Right atrium auricular region (tissue), 2 donors: ENCODE measurements around the gene PSMF1. TPM values are rescaled to one million over a fixed set of nuclear protein-coding genes. Genes with fewer than 3 reads are reported as not detected.
A peak's percentile ranks its signal among the peaks of the same experiment; 100 is the strongest.

Experiments
- DNase-seq: peaks from one replicate; pipeline ENCODE4 v3.0.0-alpha.2; 2019; ENCODE audit warnings: low spot score
- H3K27ac ChIP-seq, 2 donors: fragments of 200-600 bp; sonication (generic); 1 replicate in 1 of 2; 2 replicates in 1 of 2; pipeline ENCODE4 v1.5.1; 2016 to 2019
- H3K27me3 ChIP-seq, 2 donors: fragments of 200-600 bp; sonication (generic); one replicate each; pipeline versions ENCODE4 v1.5.1 to v1.6.0; 2017 to 2019
- H3K36me3 ChIP-seq: fragments of 200-600 bp; sonication (generic); one replicate; pipeline ENCODE4 v1.5.1; 2016
- H3K4me1 ChIP-seq, 2 donors: fragments of 200-600 bp; sonication (generic); one replicate each; pipeline versions ENCODE4 v1.5.1 to v1.6.0; 2017 to 2019
- H3K4me3 ChIP-seq, 2 donors: fragments of 200-600 bp; sonication (generic); 1 replicate in 1 of 2; 2 replicates in 1 of 2; pipeline ENCODE4 v1.5.1; 2017 to 2019; ENCODE audit warnings: mild to moderate bottlenecking in 1 of 2, moderate library complexity in 1 of 2
- H3K9me3 ChIP-seq, 2 donors: fragments of 200-600 bp; sonication (generic); one replicate each; pipeline ENCODE4 v1.5.1; 2019
- total RNA-seq, 2 donors: library from RNA; depleted of rRNA; stranded (reverse); fragments of >200 nt; gene quantifications; one replicate each; pipeline ENCODE4 v1.1.0, GENCODE V29; 2016
- TF ChIP-seq, protein P1 (sequence below), 2 donors: fragments of 200-600 bp; sonication (generic); IDR thresholded peaks; one replicate each; pipeline ENCODE4 v1.5.1; 2019; ENCODE audit warnings: antibody characterized with exemption in 2 of 2

The PSMF1 gene
- total RNA-seq, 2 donors from 2014 or later = 88.6 to 116 TPM

DNA sequence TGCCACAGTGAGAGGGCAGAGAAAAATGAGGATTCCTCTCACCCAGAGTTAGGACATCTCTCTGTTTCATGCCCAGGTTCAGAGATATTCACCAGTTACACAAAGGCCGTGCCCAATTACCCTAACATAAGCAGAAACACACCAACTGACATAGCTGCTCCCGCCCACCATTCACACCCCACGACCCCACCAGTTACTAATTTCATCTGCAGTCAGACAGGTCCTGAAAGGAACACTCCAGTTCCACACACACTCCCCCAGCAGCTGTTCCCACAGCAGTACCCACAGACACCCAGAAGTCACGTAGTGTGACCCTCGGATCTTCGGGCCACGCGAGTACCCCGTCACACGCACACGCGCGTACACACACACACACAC, 65.8 kb downstream of the PSMF1 start:
- DNase-seq = no peak
- TF ChIP-seq, protein P1, sequence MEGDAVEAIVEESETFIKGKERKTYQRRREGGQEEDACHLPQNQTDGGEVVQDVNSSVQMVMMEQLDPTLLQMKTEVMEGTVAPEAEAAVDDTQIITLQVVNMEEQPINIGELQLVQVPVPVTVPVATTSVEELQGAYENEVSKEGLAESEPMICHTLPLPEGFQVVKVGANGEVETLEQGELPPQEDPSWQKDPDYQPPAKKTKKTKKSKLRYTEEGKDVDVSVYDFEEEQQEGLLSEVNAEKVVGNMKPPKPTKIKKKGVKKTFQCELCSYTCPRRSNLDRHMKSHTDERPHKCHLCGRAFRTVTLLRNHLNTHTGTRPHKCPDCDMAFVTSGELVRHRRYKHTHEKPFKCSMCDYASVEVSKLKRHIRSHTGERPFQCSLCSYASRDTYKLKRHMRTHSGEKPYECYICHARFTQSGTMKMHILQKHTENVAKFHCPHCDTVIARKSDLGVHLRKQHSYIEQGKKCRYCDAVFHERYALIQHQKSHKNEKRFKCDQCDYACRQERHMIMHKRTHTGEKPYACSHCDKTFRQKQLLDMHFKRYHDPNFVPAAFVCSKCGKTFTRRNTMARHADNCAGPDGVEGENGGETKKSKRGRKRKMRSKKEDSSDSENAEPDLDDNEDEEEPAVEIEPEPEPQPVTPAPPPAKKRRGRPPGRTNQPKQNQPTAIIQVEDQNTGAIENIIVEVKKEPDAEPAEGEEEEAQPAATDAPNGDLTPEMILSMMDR (IDR thresholded peaks at IDR 0.05) = no peak
- H3K4me1 ChIP-seq = peaks cover 0 to 37% of the 10 kb centered on the region in 2 donors
- peak overlapping the region; percentile 52 to 67 for H3K4me3 ChIP-seq
- no peaks in the 10 kb centered on the region for H3K36me3 ChIP-seq
- no peaks in the 10 kb centered on the region for H3K27me3 ChIP-seq
- H3K27ac ChIP-seq = no peak overlapping the region
- no peaks in the 10 kb centered on the region for H3K9me3 ChIP-seq

DNA sequence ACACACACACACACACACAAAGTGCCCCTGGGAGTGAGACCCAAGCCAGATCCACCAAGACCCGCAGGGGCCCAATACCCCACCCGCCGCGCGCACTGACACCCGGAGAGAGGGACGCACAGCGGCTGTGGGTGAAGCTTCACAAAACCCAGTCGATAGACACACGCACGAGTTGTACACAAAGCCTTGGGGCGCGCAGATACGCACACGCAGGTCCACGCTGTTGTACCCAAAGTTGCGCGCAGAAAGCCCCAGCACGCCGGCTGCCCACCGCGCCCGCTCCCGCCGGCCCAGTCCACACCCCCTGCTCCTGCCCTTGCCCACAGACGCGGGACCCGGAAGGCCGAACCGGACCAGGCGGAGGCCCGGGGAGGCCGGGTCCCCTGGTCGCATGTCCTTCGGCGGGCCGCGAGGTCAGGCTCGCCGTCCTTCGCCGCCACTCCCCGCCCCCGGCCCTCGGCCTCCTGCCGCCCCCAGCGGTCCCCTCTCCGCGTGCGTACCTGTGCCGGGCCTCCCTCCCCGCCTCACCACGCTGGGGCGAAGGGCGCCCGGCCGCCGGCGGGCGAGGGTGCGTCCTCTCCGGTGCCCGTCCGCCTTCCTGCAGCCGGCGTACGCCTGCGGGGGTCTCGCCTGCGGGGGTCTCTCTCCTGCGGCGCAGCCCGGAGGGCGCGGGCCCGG, 66.4 kb downstream of the PSMF1 start, which contains the start of gene TMEM74B:
TSS of gene TMEM74B (minus strand) at position 344 of the 678 bp plus-strand sequence. CDS start 1,180 bp downstream, outside the sequence.
- Histone ChIP-seq H3K4me1 (peaks cover 0 to 37% of the 10 kb centered on the region in 2 donors), H3K27me3 (no peaks in the 10 kb centered on the region), H3K36me3 (no peaks in the 10 kb centered on the region), H3K4me3 (peak within 1 kb of the TSS; percentile 52 to 67), H3K27ac (peak within 1 kb of the TSS; percentile 35 to 60), H3K9me3 (no peaks in the 10 kb centered on the region)
- TF ChIP-seq, protein P1 (IDR thresholded peaks at IDR 0.05) = no peak
- no peak for DNase-seq

DNA sequence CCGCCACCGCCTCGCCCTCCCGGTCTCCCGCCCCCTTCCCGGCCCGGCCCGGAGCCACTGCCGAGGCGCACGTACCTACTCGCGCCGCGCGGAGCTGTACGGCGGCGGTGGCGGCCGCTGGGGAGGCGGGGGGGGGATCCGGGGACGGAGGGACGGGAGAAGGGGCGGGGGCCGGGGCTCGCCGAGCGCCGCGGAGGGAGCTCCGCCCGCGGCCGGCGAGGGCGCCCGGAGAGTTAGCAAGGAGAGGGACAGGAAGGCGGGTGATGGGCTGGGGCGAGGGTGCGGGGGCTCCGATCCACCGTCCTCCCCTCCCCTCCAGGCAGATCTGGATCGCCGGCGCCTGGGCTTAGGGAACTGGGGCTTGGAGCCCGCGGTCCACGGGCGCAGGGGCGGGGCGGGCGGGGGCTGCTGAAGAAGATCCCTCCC, 66.9 kb downstream of the PSMF1 start:
- H3K36me3 ChIP-seq = no peaks in the 10 kb centered on the region
- DNase-seq = no peak
- no peaks in the 10 kb centered on the region for H3K27me3 ChIP-seq
- peak overlapping the region; percentile 52 to 67 for H3K4me3 ChIP-seq
- TF ChIP-seq, protein P1 (IDR thresholded peaks at IDR 0.05) = no peak
- peak overlapping the region; percentile 35 to 60 for H3K27ac ChIP-seq
- peaks cover 0 to 37% of the 10 kb centered on the region in 2 donors for H3K4me1 ChIP-seq
- no peaks in the 10 kb centered on the region for H3K9me3 ChIP-seq

DNA sequence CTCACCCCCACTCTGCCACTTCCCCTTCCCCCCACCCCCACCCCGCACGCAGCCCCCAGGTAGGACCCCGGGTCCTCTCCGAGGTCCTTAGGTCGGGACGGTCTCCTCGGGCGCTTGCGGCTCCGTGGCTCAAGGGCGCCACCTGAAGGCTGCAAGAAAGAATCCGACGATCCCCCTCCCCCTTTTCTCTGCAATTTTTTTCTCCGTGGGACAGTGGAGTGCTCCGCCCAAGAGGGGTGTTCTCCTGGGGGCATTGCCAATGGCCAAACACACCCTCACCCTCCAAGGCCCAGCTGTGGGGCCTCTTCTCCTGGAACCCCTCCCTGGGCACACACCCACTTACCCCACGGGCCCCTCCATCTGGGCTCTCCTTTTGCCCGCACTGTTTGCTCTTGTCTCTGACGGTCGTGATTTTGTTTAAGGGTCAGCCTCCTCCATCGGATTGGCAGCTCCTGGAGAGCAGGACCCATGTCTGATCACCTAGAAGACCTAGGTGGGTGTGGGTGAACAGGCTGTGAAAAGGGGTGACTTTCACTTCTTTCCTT, 67.5 kb downstream of the PSMF1 start:
- Histone ChIP-seq H3K9me3 (no peaks in the 10 kb centered on the region), H3K36me3 (no peaks in the 10 kb centered on the region), H3K4me3 (peak overlapping the region; percentile 52 to 67), H3K27ac (peak overlapping the region; percentile 35 to 60), H3K27me3 (no peaks in the 10 kb centered on the region), H3K4me1 (peaks cover 0 to 42% of the 10 kb centered on the region in 2 donors)
- no peak for DNase-seq
- TF ChIP-seq, protein P1 (IDR thresholded peaks at IDR 0.05) = peak; percentile 60 to 75

DNA sequence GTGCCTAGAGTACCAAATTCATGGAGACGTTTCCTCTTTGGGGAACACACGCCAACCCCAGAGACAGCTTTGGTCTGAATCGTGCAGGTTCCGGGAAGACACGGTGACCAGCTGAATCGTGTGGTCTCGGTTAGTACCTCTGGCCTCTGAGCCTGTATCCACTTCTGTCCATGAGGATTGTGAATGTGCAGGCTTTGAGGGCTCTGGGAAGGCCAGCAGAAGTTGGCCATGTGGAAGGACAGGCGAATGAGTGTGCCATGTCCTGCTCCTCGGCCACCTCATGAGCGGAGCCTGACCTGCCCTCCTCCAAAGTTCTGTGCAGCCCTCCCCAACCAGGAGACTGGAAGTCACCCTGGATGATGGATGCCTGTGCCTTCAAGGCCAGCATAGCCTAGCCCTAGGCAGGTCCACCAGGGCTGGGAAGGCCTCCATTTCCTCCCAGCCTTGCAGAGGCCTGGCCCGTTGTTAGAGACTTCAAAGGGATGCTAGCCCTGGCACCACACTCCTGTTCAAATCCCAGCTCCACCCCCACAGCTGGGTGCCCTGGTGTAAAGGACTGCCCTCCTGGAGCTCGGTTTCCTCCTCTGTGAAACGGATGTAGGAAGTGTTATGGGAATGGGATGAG, 68.1 kb downstream of the PSMF1 start:
- no peak for DNase-seq
- Histone ChIP-seq H3K27ac (no peak overlapping the region), H3K27me3 (no peaks in the 10 kb centered on the region), H3K36me3 (no peaks in the 10 kb centered on the region), H3K9me3 (no peaks in the 10 kb centered on the region), H3K4me1 (peaks cover 0 to 43% of the 10 kb centered on the region in 2 donors), H3K4me3 (no peak overlapping the region)
- TF ChIP-seq, protein P1 (IDR thresholded peaks at IDR 0.05) = no peak
